Activated naive CD4-positive, alpha-beta T cell treated with anti-CD3 and anti-CD28 coated beads, Interleukin-2, amount 50 U/mL, for 16 hours (primary cell): Measurements from ENCODE around the gene PLCH1.

Experiments used
- DNase-seq: peaks from one replicate; pipeline ENCODE4 v3.0.0-alpha.2; 2020

PLCH1 gene

GRCh38 chr3:155602307-155602706, 142.6 kb downstream of the PLCH1 start:
- DNase-seq = no peak

- DNase-seq = no peak
Measured at GRCh38 chr3:155598671-155599070, 146.2 kb downstream of the PLCH1 start.

GRCh38 chr3:155596615-155597014, 148.3 kb downstream of the PLCH1 start:
- no peak for DNase-seq

- DNase-seq = no peak
Measured at GRCh38 chr3:155595371-155595770, 149.5 kb downstream of the PLCH1 start.

GRCh38 chr3:155594526-155595187, 150.2 kb downstream of the PLCH1 start:
- DNase-seq = no peak

GRCh38 chr3:155587581-155587980, 157.3 kb downstream of the PLCH1 start:
- no peak for DNase-seq

- DNase-seq = no peak
Measured at GRCh38 chr3:155585384-155585783, 159.5 kb downstream of the PLCH1 start.

- DNase-seq = no peak
Measured at GRCh38 chr3:155581579-155581978, 163.3 kb downstream of the PLCH1 start.

- DNase-seq = no peak
Measured at GRCh38 chr3:155572085-155572484, 172.8 kb downstream of the PLCH1 start.

- DNase-seq = no peak
Measured at GRCh38 chr3:155568295-155568694, 176.6 kb downstream of the PLCH1 start.

GRCh38 chr3:155560594-155560993, 184.3 kb downstream of the PLCH1 start:
- DNase-seq = no peak

GRCh38 chr3:155560135-155560534, 184.7 kb downstream of the PLCH1 start:
- DNase-seq = no peak

- DNase-seq = no peak
Measured at GRCh38 chr3:155556531-155556930, 188.3 kb downstream of the PLCH1 start.

- no peak for DNase-seq
Measured at GRCh38 chr3:155555479-155556060, 189.3 kb downstream of the PLCH1 start.

GRCh38 chr3:155554777-155555451, 190.0 kb downstream of the PLCH1 start:
- no peak for DNase-seq

GRCh38 chr3:155553780-155554179, 191.1 kb downstream of the PLCH1 start:
- no peak for DNase-seq

GRCh38 chr3:155553326-155553725, 191.5 kb downstream of the PLCH1 start:
- DNase-seq = no peak

GRCh38 chr3:155550391-155550790, 194.5 kb downstream of the PLCH1 start:
- no peak for DNase-seq

- no peak for DNase-seq
Measured at GRCh38 chr3:155549087-155549486, 195.8 kb downstream of the PLCH1 start.

- DNase-seq = no peak
Measured at GRCh38 chr3:155548195-155548594, 196.7 kb downstream of the PLCH1 start.

- DNase-seq = no peak
Measured at GRCh38 chr3:155535098-155535497, 209.8 kb downstream of the PLCH1 start.

- no peak for DNase-seq
Measured at GRCh38 chr3:155528579-155528978, 216.3 kb downstream of the PLCH1 start.

- no peak for DNase-seq
Measured at GRCh38 chr3:155525324-155525833, 219.5 kb downstream of the PLCH1 start.

- no peak for DNase-seq
Measured at GRCh38 chr3:155520463-155520862, 224.4 kb downstream of the PLCH1 start.
